ENCODE results near the gene NAALADL2.
"Not testable (repeated sequence)": the region's sequence is repeated elsewhere in the genome, so short reads cannot be mapped to it uniquely, and the experiment has no call there.

Gene NAALADL2

GRCh38 chr3:175077216-175077615 is 218.1 kb downstream of the NAALADL2 start:
- DNase-seq: no peak

GRCh38 chr3:175082631-175083030 is 223.5 kb downstream of the NAALADL2 start:
- no peak for DNase-seq

GRCh38 chr3:175087128-175087527 is 228.0 kb downstream of the NAALADL2 start:
- not testable (repeated sequence) for DNase-seq

GRCh38 chr3:175088766-175089380 is 229.7 kb downstream of the NAALADL2 start:
- no peak for DNase-seq

- no peak for DNase-seq
These were observed 232.4 kb downstream of the NAALADL2 start for GRCh38 chr3:175091426-175092114.

- no peak for DNase-seq
These were observed 234.6 kb downstream of the NAALADL2 start for GRCh38 chr3:175093748-175094147.

- no peak for DNase-seq
These were observed 235.2 kb downstream of the NAALADL2 start for GRCh38 chr3:175094344-175094743.

GRCh38 chr3:175098644-175099043 is 239.5 kb downstream of the NAALADL2 start:
- no peak for DNase-seq

- DNase-seq: no peak
These were observed 243.0 kb downstream of the NAALADL2 start for GRCh38 chr3:175102161-175102560.

GRCh38 chr3:175103298-175103697 is 244.2 kb downstream of the NAALADL2 start:
- DNase-seq: no peak

GRCh38 chr3:175105066-175105465 is 245.9 kb downstream of the NAALADL2 start:
- DNase-seq: no peak

GRCh38 chr3:175107231-175107630 is 248.1 kb downstream of the NAALADL2 start:
- DNase-seq: no peak

- no peak for DNase-seq
These were observed 248.9 kb downstream of the NAALADL2 start for GRCh38 chr3:175107995-175108394.

- DNase-seq: no peak
These were observed 249.5 kb downstream of the NAALADL2 start for GRCh38 chr3:175108613-175109151.

GRCh38 chr3:175111036-175111435 is 251.9 kb downstream of the NAALADL2 start:
- DNase-seq: no peak

GRCh38 chr3:175118382-175118941 is 259.3 kb downstream of the NAALADL2 start:
- no peak for DNase-seq

GRCh38 chr3:175121225-175121624 is 262.1 kb downstream of the NAALADL2 start:
- no peak for DNase-seq

- no peak for DNase-seq
These were observed 268.0 kb downstream of the NAALADL2 start for GRCh38 chr3:175127075-175127662.

- DNase-seq: no peak
These were observed 270.0 kb downstream of the NAALADL2 start for GRCh38 chr3:175129126-175129525.

GRCh38 chr3:175129571-175129970 is 270.4 kb downstream of the NAALADL2 start:
- no peak for DNase-seq

- DNase-seq: not testable (repeated sequence)
These were observed 272.7 kb downstream of the NAALADL2 start for GRCh38 chr3:175131866-175132265.

- DNase-seq: not testable (repeated sequence)
These were observed 273.6 kb downstream of the NAALADL2 start for GRCh38 chr3:175132706-175133105.

GRCh38 chr3:175144368-175144767 is 285.2 kb downstream of the NAALADL2 start:
- no peak for DNase-seq

- DNase-seq: no peak
These were observed 287.1 kb downstream of the NAALADL2 start for GRCh38 chr3:175146258-175146657.
